Measurements from ENCODE around the gene PFKL. TPM values are rescaled to one million over a fixed set of nuclear protein-coding genes. Genes with fewer than 3 reads are reported as not detected.

Gene PFKL
- total RNA-seq, 4 donors from 2014 or later: 104 to 145 (median 136) TPM

GRCh38 chr21:44260066-44260465 lies 39.8 kb upstream of the PFKL start:
- intact Hi-C loops (cut with DNase I; ENCODE audit: low total_unique reads): no loop called here
- no peak for TF ChIP-seq POLR2A (IDR thresholded peaks at IDR 0.05)
- no peak for TF ChIP-seq CTCF (IDR thresholded peaks at IDR 0.05)
- DNase-seq (ENCODE audit: low spot score in 2 of 2): no peak
- H3K4me3 ChIP-seq (ENCODE audit: low read depth, poor library complexity, severe bottlenecking): no peak overlapping the region
- 75 to 76% methylated on average over 4 of the region's 4 CpGs for WGBS, 2 donors

DNA sequence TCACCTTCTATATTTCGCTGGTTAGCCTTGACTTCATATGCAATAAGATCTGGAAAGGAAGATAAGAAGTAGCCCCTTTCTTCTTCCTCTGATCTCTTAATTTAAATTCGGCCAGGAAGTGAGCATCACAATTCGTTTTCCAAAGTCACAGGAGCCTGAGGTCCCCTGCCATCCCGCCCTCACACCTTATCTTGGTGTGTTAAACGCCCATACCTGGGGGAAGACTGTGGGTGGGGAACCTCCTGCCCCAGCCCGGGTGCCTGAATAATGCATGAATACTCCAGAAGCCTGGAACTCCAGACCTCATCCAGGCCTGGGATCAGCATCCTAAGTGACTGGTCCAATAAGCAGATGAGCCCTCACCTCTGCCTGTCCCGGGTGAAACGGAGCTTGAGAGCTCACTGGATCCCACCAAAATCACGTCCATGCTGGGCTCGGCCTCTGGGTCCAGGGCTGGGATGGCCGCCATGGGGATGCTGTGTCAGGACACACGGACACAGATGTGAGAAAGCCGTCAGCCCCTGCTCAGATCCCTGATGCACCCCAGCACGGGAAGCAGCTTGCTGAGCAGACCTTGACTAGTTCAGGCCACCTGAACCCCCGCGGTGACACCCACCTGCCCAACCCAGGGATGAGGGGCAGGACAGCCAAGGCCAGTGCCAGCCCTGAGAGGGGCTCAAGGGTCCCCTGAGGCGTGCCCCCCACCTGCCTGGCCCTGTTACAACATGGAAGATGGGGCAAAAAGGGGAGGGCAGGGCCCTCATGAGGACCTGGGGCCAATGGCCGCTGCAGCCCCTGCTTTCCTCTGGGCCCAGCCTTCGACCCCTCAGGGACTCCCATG lies 38.8 kb upstream of the PFKL start:
- intact Hi-C loops (cut with DNase I; ENCODE audit: low total_unique reads): no loop called here
- TF ChIP-seq CTCF (IDR thresholded peaks at IDR 0.05) (no peak), POLR2A (IDR thresholded peaks at IDR 0.05) (no peak)
- no peak for DNase-seq (ENCODE audit: low spot score in 2 of 2)
- 73 to 75% methylated on average over 11 to 17 of the region's 19 CpGs for WGBS, 2 donors
- H3K4me3 ChIP-seq (ENCODE audit: low read depth, poor library complexity, severe bottlenecking): no peak overlapping the region

GRCh38 chr21:44261675-44262295 lies 38.1 kb upstream of the PFKL start, which contains the start of gene DNMT3L:
DNMT3L (minus strand) TSS chr21:44261897; CDS start chr21:44261259, 638 bp downstream.
- intact Hi-C loops (cut with DNase I; ENCODE audit: low total_unique reads): no loop called here
- TF ChIP-seq CTCF (IDR thresholded peaks at IDR 0.05): no peak
- no peak for TF ChIP-seq POLR2A (IDR thresholded peaks at IDR 0.05)
- H3K4me3 ChIP-seq (ENCODE audit: low read depth, poor library complexity, severe bottlenecking): no peak within 1 kb of the TSS
- WGBS, 2 donors: 71 to 80% methylated on average over 19 of the region's 19 CpGs
- no peak for DNase-seq (ENCODE audit: low spot score in 2 of 2)

GRCh38 chr21:44262338-44263056 lies 37.4 kb upstream of the PFKL start:
- 62 to 73% methylated on average over 11 of the region's 12 CpGs for WGBS, 2 donors

More at GRCh38 chr21:44262338-44263056, 37.4 kb upstream of the PFKL start:
- DNase-seq (ENCODE audit: low spot score in 2 of 2): no peak
- TF ChIP-seq CTCF (IDR thresholded peaks at IDR 0.05) (no peak), POLR2A (IDR thresholded peaks at IDR 0.05) (no peak)
- no peak overlapping the region for H3K4me3 ChIP-seq (ENCODE audit: low read depth, poor library complexity, severe bottlenecking)
- intact Hi-C loops (cut with DNase I; ENCODE audit: low total_unique reads): no loop called here

Data from lower leg skin (tissue), 4 donors.